H1 (cell line): ENCODE results near the gene DYNC2H1.

ENCODE experiments used
- CHD1 ChIP-seq: IDR thresholded peaks from 2 replicates; pipeline ENCODE4 v1.6.1; 2012; ENCODE audit warnings: low read depth, low read length, improper control_type of control experiment
- EZH2 ChIP-seq: fragments of 200-600 bp; sonication (generic); IDR thresholded peaks from 2 replicates; pipeline ENCODE4 v1.7.1; 2012; ENCODE audit warnings: low read depth, mild to moderate bottlenecking, moderate library complexity, low read length, inconsistent platforms; ENCODE audit not compliant: severe bottlenecking
- POLR2A ChIP-seq, 2 experiments: IDR thresholded peaks; 1 replicate in 1 of 2; 2 replicates in 1 of 2; pipeline ENCODE4 v1.6.1; 2011; ENCODE audit warnings: low read depth in 2 of 2, low read length in 2 of 2, mild to moderate bottlenecking in 2 of 2; ENCODE audit errors: control extremely low read depth in 1 of 2

- TF ChIP-seq POLR2A (IDR thresholded peaks at IDR 0.05; ENCODE audit: control extremely low read depth in 1 of 2, low read depth in 2 of 2, low read length in 2 of 2) (no peak), CHD1 (no peak), EZH2 (no peak)
Observed at GRCh38 chr11:103453915-103454709, 344.9 kb downstream of the DYNC2H1 start.
